Esophagus (tissue), 2 donors: Measurements from ENCODE around the gene NCR2. TPM values are rescaled to one million over a fixed set of nuclear protein-coding genes. Genes with fewer than 3 reads are reported as not detected.

Experiments used
- H3K27ac ChIP-seq, 2 donors: one replicate each; pipeline ENCODE4 v1.5.1; 2013; ENCODE audit warnings: low read depth in 2 of 2, mild to moderate bottlenecking in 2 of 2, inconsistent platforms in 1 of 2, low read length in 1 of 2, moderate library complexity in 1 of 2
- H3K27me3 ChIP-seq, 2 donors: one replicate each; pipeline ENCODE4 v1.6.1; 2013; ENCODE audit warnings: low read length in 2 of 2, control low read depth in 1 of 2, mild to moderate bottlenecking in 1 of 2; ENCODE audit not compliant: insufficient read depth in 2 of 2, control insufficient read depth in 1 of 2
- H3K36me3 ChIP-seq, 2 donors: one replicate each; pipeline ENCODE4 v1.6.1; 2013; ENCODE audit warnings: low read length in 1 of 2; ENCODE audit not compliant: control insufficient read depth in 2 of 2, insufficient read depth in 2 of 2
- H3K4me1 ChIP-seq, 2 donors: one replicate each; pipeline ENCODE4 v1.6.1; 2013; ENCODE audit warnings: low read length in 1 of 2; ENCODE audit not compliant: control insufficient read depth in 2 of 2, insufficient read depth in 2 of 2
- H3K4me3 ChIP-seq, 2 donors: one replicate each; pipeline ENCODE4 v1.5.1; 2013; ENCODE audit warnings: low read length in 2 of 2, mild to moderate bottlenecking in 2 of 2, low read depth in 1 of 2, moderate library complexity in 1 of 2
- H3K9me3 ChIP-seq, 2 donors: one replicate each; pipeline ENCODE4 v1.6.1; 2013; ENCODE audit warnings: mild to moderate bottlenecking in 2 of 2, low read depth in 1 of 2, low read length in 1 of 2, moderate library complexity in 1 of 2; ENCODE audit not compliant: control insufficient read depth in 2 of 2, insufficient read depth in 1 of 2
- WGBS, 2 donors: extraction: QIAGEN DNeasy Blood & Tissue Kit; methylation state at CpG; one replicate each; pipeline ENCODE4 v1.1.7; 2013; 5-methylcytosine and 5-hydroxymethylcytosine counted together
- polyA plus RNA-seq, 2 donors: library from polyadenylated mRNA; stranded (reverse); fragments of 200-250 nt; gene quantifications; one replicate each; pipeline ENCODE4 v1.2.3, GENCODE V29; 2013
- donor health status: healthy with polysubstance abuse.
- donor health status: Bipolar disorder and iron deficiency.

NCR2 gene
- polyA plus RNA-seq, 2 donors = not detected

- Histone ChIP-seq H3K36me3 (no peaks in the 10 kb centered on the region), H3K9me3 (no peaks in the 10 kb centered on the region), H3K27me3 (peaks cover 4 to 12% of the 10 kb centered on the region in 2 donors), H3K4me1 (peaks cover 6 to 9% of the 10 kb centered on the region in 2 donors), H3K4me3 (no peak overlapping the region), H3K27ac (no peak overlapping the region)
- WGBS, 2 donors = 84 to 89% methylated on average over 4 of the region's 4 CpGs
These were observed 41.7 kb downstream of the NCR2 start for GRCh38 chr6:41377071-41377470.

- peaks cover 4 to 6% of the 10 kb centered on the region in 2 donors for H3K27me3 ChIP-seq
- no peaks in the 10 kb centered on the region for H3K4me1 ChIP-seq
- no peaks in the 10 kb centered on the region for H3K9me3 ChIP-seq
- H3K4me3 ChIP-seq = no peak overlapping the region
- H3K27ac ChIP-seq = no peak overlapping the region
- no peaks in the 10 kb centered on the region for H3K36me3 ChIP-seq
These were observed 43.9 kb downstream of the NCR2 start for GRCh38 chr6:41379306-41379705.

- Histone ChIP-seq H3K27me3 (peaks cover 0 to 6% of the 10 kb centered on the region in 2 donors), H3K9me3 (peaks cover 0 to 3% of the 10 kb centered on the region in 2 donors), H3K36me3 (no peaks in the 10 kb centered on the region), H3K27ac (no peak overlapping the region), H3K4me3 (no peak overlapping the region), H3K4me1 (no peaks in the 10 kb centered on the region)
- WGBS, 2 donors = 73 to 86% methylated on average over 2 of the region's 2 CpGs
These were observed 51.2 kb downstream of the NCR2 start for GRCh38 chr6:41386594-41386993.

GRCh38 chr6:41392246-41392645 is 56.8 kb downstream of the NCR2 start:
- H3K4me1 ChIP-seq = no peaks in the 10 kb centered on the region
- 75 to 76% methylated on average over 4 of the region's 4 CpGs for WGBS, 2 donors
- no peak overlapping the region for H3K4me3 ChIP-seq
- no peak overlapping the region for H3K27ac ChIP-seq
- H3K36me3 ChIP-seq = no peaks in the 10 kb centered on the region
- peaks cover 0 to 6% of the 10 kb centered on the region in 2 donors for H3K9me3 ChIP-seq
- H3K27me3 ChIP-seq = peaks cover 0 to 1% of the 10 kb centered on the region in 2 donors

- 58 to 75% methylated on average over 5 of the region's 5 CpGs for WGBS, 2 donors
- H3K27ac ChIP-seq = no peak overlapping the region
- no peaks in the 10 kb centered on the region for H3K27me3 ChIP-seq
These were observed 60.9 kb downstream of the NCR2 start for GRCh38 chr6:41396335-41396734.

GRCh38 chr6:41399424-41399823 is 64.0 kb downstream of the NCR2 start:
- Histone ChIP-seq H3K4me1 (no peaks in the 10 kb centered on the region), H3K9me3 (peaks cover 0 to 4% of the 10 kb centered on the region in 2 donors), H3K27me3 (no peaks in the 10 kb centered on the region), H3K36me3 (no peaks in the 10 kb centered on the region), H3K27ac (no peak overlapping the region), H3K4me3 (no peak overlapping the region)
- 77 to 78% methylated on average over 3 to 5 of the region's 5 CpGs for WGBS, 2 donors

More at GRCh38 chr6:41396335-41396734, 60.9 kb downstream of the NCR2 start:
- Histone ChIP-seq H3K36me3 (no peaks in the 10 kb centered on the region), H3K4me1 (no peaks in the 10 kb centered on the region), H3K4me3 (no peak overlapping the region), H3K9me3 (peaks cover 0 to 2% of the 10 kb centered on the region in 2 donors)

Other genes starting within 250 kb of the NCR2 start
- under 1 TPM; 0.06 to 0.07 TPM for gene TREML1, start 181.3 kb upstream of the NCR2 start, polyA plus RNA-seq
- gene TREM2, start 172.5 kb upstream of the NCR2 start, polyA plus RNA-seq = under 1 TPM; 0.49 to 0.84 TPM
- gene TREML2, start 134.5 kb upstream of the NCR2 start, polyA plus RNA-seq = under 1 TPM in 1 of 2 donors, not detected in 1; 0.01 TPM
- gene TREML4, start 107.3 kb upstream of the NCR2 start, polyA plus RNA-seq = not detected
- under 1 TPM; 0.15 to 0.43 TPM for gene TREM1, start 48.9 kb upstream of the NCR2 start, polyA plus RNA-seq
- gene FOXP4, start 210.8 kb downstream of the NCR2 start, polyA plus RNA-seq = 1 to 10 TPM; 6.6 to 8.4 TPM